ENCODE results near the gene WDR74. TPM values are rescaled to one million over a fixed set of nuclear protein-coding genes. Genes with fewer than 3 reads are reported as not detected.

WDR74 gene
- total and polyA plus RNA-seq, 9 of the 15 experiments (the other 6 are each of a cell fraction or from before 2014, with no cell fraction given): 32.7 to 210 (median 114) TPM

GRCh38 chr11:62841361-62842170, 2.2 kb upstream of the WDR74 start (continued):
- peak; percentile 82 for TF ChIP-seq MEF2A (IDR thresholded peaks at IDR 0.05; ENCODE audit: control insufficient read depth, low read depth, low read length)
- TF ChIP-seq XRCC4 (IDR thresholded peaks at IDR 0.05; ENCODE audit: extremely low read depth, insufficient read depth, insufficient read length): no peak
- peak; percentile 58; the same call in 1 of the 2 replicates for TF ChIP-seq ZNF197 (CRISPR knock-in tag; IDR thresholded peaks at IDR 0.05; ENCODE audit: low read depth)
- TF ChIP-seq ARID2 (IDR thresholded peaks at IDR 0.05): peak; percentile 86
- TF ChIP-seq ZNF311 (CRISPR knock-in tag; IDR thresholded peaks at IDR 0.05): no peak; the same call in 1 of the 2 replicates
- TF ChIP-seq ATF6 (CRISPR knock-in tag; IDR thresholded peaks at IDR 0.05): peak; percentile 93
- peak; percentile 8 for TF ChIP-seq RBM25 (IDR thresholded peaks at IDR 0.05; ENCODE audit: low read depth, low read length, severe bottlenecking)
- TF ChIP-seq E2F4 (CRISPR knock-in tag; IDR thresholded peaks at IDR 0.05; ENCODE audit: low read depth): peak; percentile 86
- TF ChIP-seq NR2C2 (CRISPR knock-in tag; IDR thresholded peaks at IDR 0.05): peak; percentile 89
- TF ChIP-seq NR2C2 (tag; IDR thresholded peaks at IDR 0.05): peak; percentile 81; the same call in 1 of the 2 replicates
- TF ChIP-seq CREBBP (IDR thresholded peaks at IDR 0.05; ENCODE audit: low read depth, low read length): no peak
- peak; percentile 76; the same call in 1 of the 2 replicates for TF ChIP-seq NR3C1 (CRISPR knock-in tag; IDR thresholded peaks at IDR 0.05)
- TF ChIP-seq ZNF586 (CRISPR knock-in tag; conservative IDR thresholded peaks at IDR 0.05): peak; percentile 99
- peak; percentile 65; the same call in 1 of the 2 replicates for TF ChIP-seq ZNF165 (CRISPR knock-in tag; IDR thresholded peaks at IDR 0.05; ENCODE audit: borderline replicate concordance)
- TF ChIP-seq MBD2 (IDR thresholded peaks at IDR 0.05; ENCODE audit: borderline replicate concordance, low read depth): peak; percentile 98
- peak; percentile 80 to 91 for TF ChIP-seq HDAC1 (IDR thresholded peaks at IDR 0.05)
- peak; percentile 82 for TF ChIP-seq PRDM10 (IDR thresholded peaks at IDR 0.05; ENCODE audit: partially characterized antibody)
- TF ChIP-seq ZNF79 (CRISPR knock-in tag; IDR thresholded peaks at IDR 0.05; ENCODE audit: low read depth): no peak; the same call in 1 of the 2 replicates

All from K562 (cell line).